ENCODE results near the gene CEMIP2. TPM values are rescaled to one million over a fixed set of nuclear protein-coding genes. Genes with fewer than 3 reads are reported as not detected.

The CEMIP2 gene
- total and polyA plus RNA-seq, 4 donors, result 24.6 to 64.9 (median 48.6) TPM

DNA sequence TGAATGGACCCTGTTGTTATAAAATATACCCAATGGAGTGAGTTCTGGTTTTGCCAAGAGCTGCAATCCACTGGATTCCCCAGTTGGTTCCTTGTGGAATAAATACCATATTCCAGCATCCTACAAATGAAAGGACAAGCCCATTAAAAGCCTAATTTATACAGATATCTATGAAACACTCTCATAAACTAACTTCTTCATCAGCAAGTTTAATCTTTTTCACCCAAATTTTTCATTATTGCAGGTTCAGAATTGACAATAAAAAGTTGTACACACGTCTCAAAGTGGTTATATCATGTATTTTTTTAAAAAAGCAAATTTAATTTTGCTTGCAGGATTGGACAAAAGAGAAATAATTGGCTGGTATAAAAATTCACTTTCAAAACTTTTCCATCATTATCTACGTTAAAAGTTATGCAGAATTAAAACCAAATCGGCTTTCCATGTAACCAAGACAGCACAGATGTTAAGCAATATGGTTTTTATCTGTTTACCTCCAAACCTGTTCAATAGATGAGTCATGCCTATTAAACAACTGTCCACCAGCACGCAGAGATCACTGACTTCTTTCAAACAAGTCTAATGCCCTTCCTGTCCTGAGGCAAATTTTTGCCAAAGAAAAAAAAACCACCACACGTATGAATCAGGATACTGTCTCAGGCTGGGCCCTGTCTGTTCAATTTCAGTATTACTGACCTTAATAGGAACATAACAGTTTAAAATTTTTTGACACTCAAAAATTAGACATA is 42.5 kb downstream of the CEMIP2 start:
- DNase-seq (ENCODE audit: low read depth in 4 of 6, low spot score in 6 of 6), result no peak
- Histone ChIP-seq H3K27me3 (ENCODE audit: control insufficient read depth, insufficient read depth, low read length) (no peaks in the 10 kb centered on the region), H3K27ac (ENCODE audit: low read depth, low read length) (no peak overlapping the region), H3K4me3 (ENCODE audit: low read depth, low read length) (no peak overlapping the region), H3K36me3 (ENCODE audit: control insufficient read depth, insufficient read depth, low read length) (peaks cover 9% of the 10 kb centered on the region), H3K4me1 (ENCODE audit: control insufficient read depth, insufficient read depth, low read length) (no peaks in the 10 kb centered on the region), H3K9me3 (ENCODE audit: control insufficient read depth, insufficient read depth, low read length) (no peaks in the 10 kb centered on the region)
- 40% methylated on average over 3 of the region's 5 CpGs for WGBS (ENCODE audit: insufficient coverage)

DNA sequence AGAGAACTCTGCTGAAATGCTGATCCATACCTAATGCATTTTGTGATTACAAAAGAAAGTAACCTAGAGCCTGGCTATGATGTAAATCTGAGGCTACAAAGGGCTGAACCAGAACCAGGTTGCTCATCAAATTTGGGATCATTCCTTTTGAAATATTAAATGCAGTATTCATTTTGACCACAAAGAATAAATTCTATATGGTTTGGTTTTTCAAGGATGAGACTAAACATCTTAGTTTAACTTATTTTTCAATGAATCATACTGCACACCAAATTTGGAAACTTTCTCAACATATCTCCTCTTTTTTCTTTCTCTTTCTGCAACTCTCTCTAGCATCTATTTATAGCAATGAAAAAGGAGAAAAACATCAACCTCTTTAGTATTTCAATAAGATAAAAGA is 46.5 kb downstream of the CEMIP2 start:
- H3K27me3 ChIP-seq (ENCODE audit: control insufficient read depth, insufficient read depth, low read length), result no peaks in the 10 kb centered on the region
- H3K4me1 ChIP-seq (ENCODE audit: control insufficient read depth, insufficient read depth, low read length), result no peaks in the 10 kb centered on the region
- no peak overlapping the region for H3K27ac ChIP-seq (ENCODE audit: low read depth, low read length)
- DNase-seq (ENCODE audit: low read depth in 4 of 6, low spot score in 6 of 6), result no peak
- H3K9me3 ChIP-seq (ENCODE audit: control insufficient read depth, insufficient read depth, low read length), result no peaks in the 10 kb centered on the region
- no peaks in the 10 kb centered on the region for H3K36me3 ChIP-seq (ENCODE audit: control insufficient read depth, insufficient read depth, low read length)
- no peak overlapping the region for H3K4me3 ChIP-seq (ENCODE audit: low read depth, low read length)

DNA sequence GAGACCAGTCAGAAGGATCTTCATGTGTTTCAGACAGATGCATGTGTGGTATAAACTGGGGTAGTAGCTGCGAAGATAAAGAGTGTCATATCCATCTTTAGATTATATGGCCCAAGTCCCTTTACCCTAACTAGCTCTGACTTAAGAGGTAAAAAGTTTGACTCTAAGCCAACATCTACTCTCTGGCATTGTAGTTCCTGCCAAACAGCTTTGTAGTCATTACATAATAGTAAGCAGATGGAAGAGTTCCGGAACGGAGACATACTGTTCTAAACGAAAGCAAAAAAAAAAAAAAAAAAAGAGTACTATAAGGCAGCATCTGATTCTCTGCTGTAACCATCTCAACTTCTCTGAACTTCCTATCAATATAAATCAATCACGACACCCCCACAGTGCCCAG is 48.8 kb downstream of the CEMIP2 start:
- no peaks in the 10 kb centered on the region for H3K27me3 ChIP-seq (ENCODE audit: control insufficient read depth, insufficient read depth, low read length)
- 100% methylated on average over 1 of the region's 5 CpGs for WGBS (ENCODE audit: insufficient coverage)
- peak in 2 of 6 donors; percentile 9 to 18 for DNase-seq (ENCODE audit: low read depth in 4 of 6, low spot score in 6 of 6)
- no peaks in the 10 kb centered on the region for H3K4me1 ChIP-seq (ENCODE audit: control insufficient read depth, insufficient read depth, low read length)
- no peak overlapping the region for H3K4me3 ChIP-seq (ENCODE audit: low read depth, low read length)
- H3K9me3 ChIP-seq (ENCODE audit: control insufficient read depth, insufficient read depth, low read length), result no peaks in the 10 kb centered on the region
- no peaks in the 10 kb centered on the region for H3K36me3 ChIP-seq (ENCODE audit: control insufficient read depth, insufficient read depth, low read length)
- H3K27ac ChIP-seq (ENCODE audit: low read depth, low read length), result no peak overlapping the region

DNA sequence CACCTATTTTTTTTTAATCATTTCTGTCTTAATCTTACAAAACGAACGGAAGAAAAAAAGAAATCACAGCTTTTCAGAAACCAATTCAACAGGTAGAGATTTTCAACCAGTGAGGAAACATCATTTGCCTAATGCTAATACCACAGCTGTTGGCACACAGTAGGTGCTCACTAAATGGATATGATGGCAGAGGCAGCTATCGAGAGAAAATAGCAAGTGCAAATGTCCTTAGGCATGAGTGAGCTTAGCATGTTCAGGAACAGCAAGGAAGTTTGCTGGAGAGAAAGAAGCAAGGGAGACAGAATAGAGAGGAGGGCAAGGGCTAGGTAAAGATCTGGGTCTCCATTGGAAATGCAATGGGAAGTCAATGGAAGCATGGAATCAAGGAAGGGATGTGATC is 49.2 kb downstream of the CEMIP2 start:
- WGBS (ENCODE audit: insufficient coverage), result 98% methylated on average over 3 of the region's 3 CpGs
- H3K27me3 ChIP-seq (ENCODE audit: control insufficient read depth, insufficient read depth, low read length), result no peaks in the 10 kb centered on the region
- no peak overlapping the region for H3K27ac ChIP-seq (ENCODE audit: low read depth, low read length)
- no peaks in the 10 kb centered on the region for H3K9me3 ChIP-seq (ENCODE audit: control insufficient read depth, insufficient read depth, low read length)
- H3K36me3 ChIP-seq (ENCODE audit: control insufficient read depth, insufficient read depth, low read length), result no peaks in the 10 kb centered on the region
- H3K4me1 ChIP-seq (ENCODE audit: control insufficient read depth, insufficient read depth, low read length), result no peaks in the 10 kb centered on the region
- H3K4me3 ChIP-seq (ENCODE audit: low read depth, low read length), result no peak overlapping the region
- no peak for DNase-seq (ENCODE audit: low read depth in 4 of 6, low spot score in 6 of 6)

GRCh38 chr9:71716138-71716909 is 52.0 kb downstream of the CEMIP2 start:
- H3K9me3 ChIP-seq (ENCODE audit: control insufficient read depth, insufficient read depth, low read length), result no peaks in the 10 kb centered on the region
- peaks cover 2% of the 10 kb centered on the region for H3K36me3 ChIP-seq (ENCODE audit: control insufficient read depth, insufficient read depth, low read length)
- peak in 1 of 6 donors; percentile 46 for DNase-seq (ENCODE audit: low read depth in 4 of 6, low spot score in 6 of 6)
- no peak overlapping the region for H3K4me3 ChIP-seq (ENCODE audit: low read depth, low read length)
- H3K27ac ChIP-seq (ENCODE audit: low read depth, low read length), result no peak overlapping the region
- H3K4me1 ChIP-seq (ENCODE audit: control insufficient read depth, insufficient read depth, low read length), result no peaks in the 10 kb centered on the region
- WGBS (ENCODE audit: insufficient coverage), result no CpG with 5 or more reads among the region's 2 CpGs
- no peaks in the 10 kb centered on the region for H3K27me3 ChIP-seq (ENCODE audit: control insufficient read depth, insufficient read depth, low read length)

DNA sequence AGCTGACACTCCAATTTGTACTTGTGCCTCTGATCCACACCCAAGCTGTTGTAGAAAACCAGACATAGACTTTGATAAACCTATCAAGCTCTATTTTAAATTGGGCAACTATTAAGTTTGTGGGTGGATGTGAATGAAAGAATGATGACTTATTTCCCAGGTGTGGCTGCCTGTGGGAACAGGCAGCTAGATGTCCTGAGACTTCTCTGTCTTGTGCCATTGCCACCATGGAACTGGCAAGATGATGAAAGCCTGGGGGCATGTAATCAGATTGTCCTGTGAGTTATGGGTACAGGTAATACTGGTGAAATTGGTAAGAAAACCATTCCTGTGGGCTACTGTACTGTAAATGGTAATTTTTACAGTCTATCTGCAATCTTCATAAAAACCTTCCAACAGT is 57.5 kb downstream of the CEMIP2 start:
- Histone ChIP-seq H3K27me3 (ENCODE audit: control insufficient read depth, insufficient read depth, low read length) (no peaks in the 10 kb centered on the region), H3K27ac (ENCODE audit: low read depth, low read length) (no peak overlapping the region), H3K9me3 (ENCODE audit: control insufficient read depth, insufficient read depth, low read length) (no peaks in the 10 kb centered on the region), H3K4me3 (ENCODE audit: low read depth, low read length) (no peak overlapping the region), H3K36me3 (ENCODE audit: control insufficient read depth, insufficient read depth, low read length) (peaks cover 5% of the 10 kb centered on the region), H3K4me1 (ENCODE audit: control insufficient read depth, insufficient read depth, low read length) (no peaks in the 10 kb centered on the region)
- DNase-seq (ENCODE audit: low read depth in 4 of 6, low spot score in 6 of 6), result no peak

- H3K9me3 ChIP-seq (ENCODE audit: control insufficient read depth, insufficient read depth, low read length), result no peaks in the 10 kb centered on the region
- H3K27me3 ChIP-seq (ENCODE audit: control insufficient read depth, insufficient read depth, low read length), result no peaks in the 10 kb centered on the region
- H3K36me3 ChIP-seq (ENCODE audit: control insufficient read depth, insufficient read depth, low read length), result peaks cover 5% of the 10 kb centered on the region
- DNase-seq (ENCODE audit: low read depth in 4 of 6, low spot score in 6 of 6), result no peak
- no peaks in the 10 kb centered on the region for H3K4me1 ChIP-seq (ENCODE audit: control insufficient read depth, insufficient read depth, low read length)
- H3K27ac ChIP-seq (ENCODE audit: low read depth, low read length), result no peak overlapping the region
- 100% methylated on average over 2 of the region's 5 CpGs for WGBS (ENCODE audit: insufficient coverage)
- no peak overlapping the region for H3K4me3 ChIP-seq (ENCODE audit: low read depth, low read length)
Measured at GRCh38 chr9:71710201-71710600, 58.1 kb downstream of the CEMIP2 start.

DNA sequence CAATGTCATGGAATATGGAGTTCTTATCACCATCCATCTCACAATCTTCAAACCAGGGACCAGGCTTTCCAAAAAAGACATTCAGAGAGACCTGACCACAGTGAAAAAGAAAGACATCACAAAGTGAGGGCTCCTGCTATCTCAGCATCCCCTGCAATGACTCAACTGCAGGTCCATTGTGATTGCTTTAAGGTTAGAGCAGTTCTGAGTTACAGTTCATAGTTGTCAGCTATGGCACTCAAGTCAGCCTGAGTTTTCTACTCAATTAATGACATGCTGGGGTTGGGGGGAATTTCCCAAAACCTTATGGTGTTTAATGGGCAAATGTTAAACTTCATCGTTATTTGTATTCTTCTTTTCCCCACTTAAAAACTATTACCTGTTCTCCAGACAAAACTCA is 58.9 kb downstream of the CEMIP2 start:
- no peak overlapping the region for H3K27ac ChIP-seq (ENCODE audit: low read depth, low read length)
- WGBS (ENCODE audit: insufficient coverage), result no CpG with 5 or more reads among the region's 1 CpG
- DNase-seq (ENCODE audit: low read depth in 4 of 6, low spot score in 6 of 6), result no peak
- no peaks in the 10 kb centered on the region for H3K9me3 ChIP-seq (ENCODE audit: control insufficient read depth, insufficient read depth, low read length)
- no peaks in the 10 kb centered on the region for H3K4me1 ChIP-seq (ENCODE audit: control insufficient read depth, insufficient read depth, low read length)
- no peaks in the 10 kb centered on the region for H3K27me3 ChIP-seq (ENCODE audit: control insufficient read depth, insufficient read depth, low read length)
- peaks cover 5% of the 10 kb centered on the region for H3K36me3 ChIP-seq (ENCODE audit: control insufficient read depth, insufficient read depth, low read length)
- H3K4me3 ChIP-seq (ENCODE audit: low read depth, low read length), result no peak overlapping the region

DNA sequence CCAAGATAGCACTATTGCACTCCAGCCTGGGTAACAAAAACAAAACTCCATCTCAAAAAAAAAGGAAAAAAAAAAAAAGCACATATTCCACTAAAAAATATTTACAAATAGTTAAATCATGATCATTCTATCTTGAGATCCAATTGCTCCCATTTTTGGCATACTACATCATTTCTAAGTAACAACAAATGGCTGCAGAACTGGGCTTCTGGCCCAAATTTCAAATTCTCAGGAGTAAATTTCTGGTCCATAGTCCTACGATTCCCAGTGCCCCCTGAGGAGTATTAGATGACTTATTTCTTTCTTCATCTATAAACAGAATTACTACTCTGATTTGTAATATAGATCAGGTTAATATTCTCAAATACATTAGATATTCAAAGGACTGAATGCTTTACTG is 62.1 kb downstream of the CEMIP2 start:
- H3K4me1 ChIP-seq (ENCODE audit: control insufficient read depth, insufficient read depth, low read length), result no peaks in the 10 kb centered on the region
- DNase-seq (ENCODE audit: low read depth in 4 of 6, low spot score in 6 of 6), result no peak
- H3K27ac ChIP-seq (ENCODE audit: low read depth, low read length), result no peak overlapping the region
- no peaks in the 10 kb centered on the region for H3K9me3 ChIP-seq (ENCODE audit: control insufficient read depth, insufficient read depth, low read length)
- H3K36me3 ChIP-seq (ENCODE audit: control insufficient read depth, insufficient read depth, low read length), result peaks cover 2% of the 10 kb centered on the region
- no peaks in the 10 kb centered on the region for H3K27me3 ChIP-seq (ENCODE audit: control insufficient read depth, insufficient read depth, low read length)
- H3K4me3 ChIP-seq (ENCODE audit: low read depth, low read length), result no peak overlapping the region
- no CpG with 5 or more reads among the region's 1 CpG for WGBS (ENCODE audit: insufficient coverage)

- Histone ChIP-seq H3K36me3 (ENCODE audit: control insufficient read depth, insufficient read depth, low read length) (no peaks in the 10 kb centered on the region), H3K4me1 (ENCODE audit: control insufficient read depth, insufficient read depth, low read length) (no peaks in the 10 kb centered on the region), H3K27me3 (ENCODE audit: control insufficient read depth, insufficient read depth, low read length) (no peaks in the 10 kb centered on the region), H3K27ac (ENCODE audit: low read depth, low read length) (no peak overlapping the region), H3K9me3 (ENCODE audit: control insufficient read depth, insufficient read depth, low read length) (no peaks in the 10 kb centered on the region), H3K4me3 (ENCODE audit: low read depth, low read length) (no peak overlapping the region)
- DNase-seq (ENCODE audit: low read depth in 4 of 6, low spot score in 6 of 6), result peak in 1 of 6 donors; percentile 31
- WGBS (ENCODE audit: insufficient coverage), result no CpG with 5 or more reads among the region's 1 CpG
Measured at GRCh38 chr9:71704796-71705195, 63.5 kb downstream of the CEMIP2 start.
